GM12874 (cell line): ENCODE data around the gene MITF.

Source experiments
- TF ChIP-seq, protein P1 (sequence below): IDR thresholded peaks from 2 replicates; pipeline ENCODE4 v1.5.1; 2011; ENCODE audit warnings: low read depth, mild to moderate bottlenecking, control low read depth, low read length, moderate library complexity; ENCODE audit not compliant: insufficient read depth

MITF gene

DNA sequence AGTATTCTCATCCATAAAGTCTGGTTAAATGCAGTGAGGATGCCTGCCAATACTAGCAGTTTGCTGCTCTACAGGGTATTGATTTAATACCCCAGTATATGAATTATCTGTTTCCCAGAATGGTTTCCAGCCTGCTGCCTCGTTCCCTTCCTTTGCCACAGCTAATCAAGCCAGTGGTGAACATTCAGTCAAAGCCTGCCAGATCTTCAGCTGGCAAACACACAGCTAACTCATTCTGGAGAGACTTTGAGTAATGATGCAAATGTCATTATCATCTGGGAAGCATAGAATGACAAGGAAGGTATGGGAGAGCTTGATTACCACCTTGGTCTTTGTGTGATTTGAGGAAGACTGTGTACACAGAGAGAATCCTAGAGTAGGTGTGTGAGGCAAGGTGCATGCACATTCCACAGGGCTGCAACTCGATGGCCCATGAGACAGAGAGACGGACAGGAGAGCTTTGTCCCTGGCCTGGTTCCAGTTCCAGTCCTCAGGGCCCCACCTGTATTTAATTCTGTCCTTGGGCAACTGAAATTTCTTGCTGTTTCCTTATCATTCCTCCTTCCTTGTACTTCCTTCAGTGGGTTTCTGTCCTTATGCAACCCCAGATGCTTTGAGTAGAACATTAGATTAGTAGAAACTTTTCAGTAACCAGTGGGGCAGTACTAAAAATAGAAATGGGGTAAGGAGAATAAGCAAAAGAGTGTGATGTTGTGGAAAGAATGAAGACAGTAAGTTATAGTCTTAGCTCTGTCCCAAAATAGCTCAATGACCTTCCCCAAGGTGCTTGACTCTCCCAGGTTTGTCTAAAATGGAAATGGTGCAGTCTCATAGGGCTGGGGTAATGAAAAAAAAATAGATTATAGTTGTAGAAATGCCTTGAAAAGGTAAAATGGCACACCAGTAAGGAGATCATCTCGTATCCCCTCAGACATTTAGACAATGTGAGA, 72.5 kb downstream of the MITF start:
- TF ChIP-seq, protein P1, sequence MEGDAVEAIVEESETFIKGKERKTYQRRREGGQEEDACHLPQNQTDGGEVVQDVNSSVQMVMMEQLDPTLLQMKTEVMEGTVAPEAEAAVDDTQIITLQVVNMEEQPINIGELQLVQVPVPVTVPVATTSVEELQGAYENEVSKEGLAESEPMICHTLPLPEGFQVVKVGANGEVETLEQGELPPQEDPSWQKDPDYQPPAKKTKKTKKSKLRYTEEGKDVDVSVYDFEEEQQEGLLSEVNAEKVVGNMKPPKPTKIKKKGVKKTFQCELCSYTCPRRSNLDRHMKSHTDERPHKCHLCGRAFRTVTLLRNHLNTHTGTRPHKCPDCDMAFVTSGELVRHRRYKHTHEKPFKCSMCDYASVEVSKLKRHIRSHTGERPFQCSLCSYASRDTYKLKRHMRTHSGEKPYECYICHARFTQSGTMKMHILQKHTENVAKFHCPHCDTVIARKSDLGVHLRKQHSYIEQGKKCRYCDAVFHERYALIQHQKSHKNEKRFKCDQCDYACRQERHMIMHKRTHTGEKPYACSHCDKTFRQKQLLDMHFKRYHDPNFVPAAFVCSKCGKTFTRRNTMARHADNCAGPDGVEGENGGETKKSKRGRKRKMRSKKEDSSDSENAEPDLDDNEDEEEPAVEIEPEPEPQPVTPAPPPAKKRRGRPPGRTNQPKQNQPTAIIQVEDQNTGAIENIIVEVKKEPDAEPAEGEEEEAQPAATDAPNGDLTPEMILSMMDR = no peak

GRCh38 chr3:69815970-69816369, 76.7 kb downstream of the MITF start:
- TF ChIP-seq, protein P1 = no peak

- TF ChIP-seq, protein P1 = no peak
Observed at GRCh38 chr3:69817988-69818387, 78.7 kb downstream of the MITF start.

- TF ChIP-seq, protein P1 = no peak
Observed at GRCh38 chr3:69819282-69819681, 80.0 kb downstream of the MITF start.

DNA sequence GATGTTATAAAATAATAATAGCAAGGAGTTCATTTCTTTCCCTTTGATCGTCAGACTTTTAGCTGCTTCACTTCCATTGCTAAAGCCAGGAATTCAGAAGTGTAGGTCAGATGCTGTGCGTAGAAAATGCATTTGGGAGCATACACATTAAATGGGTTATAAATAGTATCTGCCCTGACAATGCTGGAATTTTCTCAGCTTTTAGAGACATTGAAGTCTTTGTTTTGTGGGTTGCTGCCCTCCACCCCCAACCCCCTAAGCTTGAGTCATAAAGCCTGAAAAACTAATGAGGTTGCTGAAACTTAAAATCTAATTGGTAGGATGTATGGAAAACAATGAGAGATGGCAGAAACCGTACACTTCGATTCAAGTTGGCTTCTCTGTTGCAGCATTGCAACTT, 81.9 kb downstream of the MITF start:
- TF ChIP-seq, protein P1 = no peak

- TF ChIP-seq, protein P1 = no peak
Observed at GRCh38 chr3:69823743-69824142, 84.5 kb downstream of the MITF start.

- TF ChIP-seq, protein P1 = no peak
Observed at GRCh38 chr3:69825446-69825845, 86.2 kb downstream of the MITF start.
